ENCODE data around the gene SYTL2.
A peak's percentile ranks its signal among the peaks of the same experiment; 100 is the strongest.

SYTL2 gene

GRCh38 chr11:85647604-85648299 lies 163.2 kb downstream of the SYTL2 start, which contains the start of gene TMEM126A:
Gene TMEM126A, plus strand, starts transcription at chr11:85647967. Its CDS starts 2,289 bp downstream, at chr11:85650256.
- peak; percentile 92 for DNase-seq

- no peak for DNase-seq
Observed at GRCh38 chr11:85647078-85647477, 163.9 kb downstream of the SYTL2 start.
